GM23338 (cell line): Measurements from ENCODE around the gene SAPCD1. TPM values are rescaled to one million over a fixed set of nuclear protein-coding genes. Genes with fewer than 3 reads are reported as not detected.
A peak's percentile ranks its signal among the peaks of the same experiment; 100 is the strongest.

Source experiments
- ATAC-seq: fragments of 200-7000 bp; cut with Tn5 transposase; 3 replicates; pipeline ENCODE4 v1.9.1; 2020
- DNase-seq: peaks from one replicate; pipeline ENCODE4 v3.0.0-alpha.2; 2015; ENCODE audit warnings: low spot score
- H2AFZ ChIP-seq: fragments of 200-600 bp; sonication (generic); 2 replicates; pipeline ENCODE4 v1.8.0; 2016; ENCODE audit warnings: antibody characterized with exemption, mild to moderate bottlenecking, moderate library complexity
- H3F3A ChIP-seq: fragments of 200-600 bp; sonication (generic); replicated peaks from 2 replicates; pipeline ENCODE4 v1.8.0; 2017; ENCODE audit warnings: antibody characterized with exemption, mixed run types, low read depth
- H3K27ac ChIP-seq: fragments of 200-600 bp; sonication (generic); 2 replicates; pipeline ENCODE4 v1.6.1; 2016; ENCODE audit warnings: low read depth
- H3K27me3 ChIP-seq: fragments of 200-600 bp; sonication (generic); 2 replicates; pipeline ENCODE4 v1.8.0; 2016; ENCODE audit warnings: mild to moderate bottlenecking, mixed run types, moderate library complexity; ENCODE audit not compliant: insufficient read depth
- H3K36me3 ChIP-seq: fragments of 200-600 bp; sonication (generic); 2 replicates; pipeline ENCODE4 v1.8.0; 2016; ENCODE audit warnings: mild to moderate bottlenecking; ENCODE audit not compliant: insufficient read depth
- H3K4me1 ChIP-seq: fragments of 200-600 bp; sonication (generic); 2 replicates; pipeline ENCODE4 v1.8.0; 2016; ENCODE audit warnings: mild to moderate bottlenecking, moderate library complexity; ENCODE audit not compliant: insufficient read depth
- H3K4me2 ChIP-seq: fragments of 200-600 bp; sonication (generic); 2 replicates; pipeline ENCODE4 v1.7.1; 2017; ENCODE audit warnings: mixed run types
- H3K4me3 ChIP-seq: fragments of 200-600 bp; sonication (generic); 2 replicates; pipeline ENCODE4 v1.6.1; 2016; ENCODE audit warnings: mixed run types
- H3K79me2 ChIP-seq: fragments of 200-600 bp; sonication (generic); replicated peaks from 2 replicates; pipeline ENCODE4 v1.8.0; 2017; ENCODE audit warnings: mild to moderate bottlenecking; ENCODE audit not compliant: insufficient read depth
- H3K9me2 ChIP-seq: fragments of 200-600 bp; sonication (generic); 2 replicates; pipeline ENCODE4 v1.8.0; 2017; ENCODE audit not compliant: insufficient read depth
- H4K20me1 ChIP-seq: fragments of 200-600 bp; sonication (generic); replicated peaks from 2 replicates; pipeline ENCODE4 v1.8.0; 2017; ENCODE audit warnings: mild to moderate bottlenecking; ENCODE audit not compliant: insufficient read depth
- H3K27ac Mint-ChIP-seq: 2 replicates; pipeline ENCODE4 v1.8.0; 2020; ENCODE audit warnings: inconsistent platforms, mild to moderate bottlenecking, moderate library complexity, mixed read lengths
- H3K27me3 Mint-ChIP-seq: 3 replicates; pipeline ENCODE4 v1.8.0; 2022; ENCODE audit warnings: low read depth, mild to moderate bottlenecking, moderate library complexity, mixed read lengths, inconsistent platforms; ENCODE audit not compliant: insufficient read depth, poor library complexity
- H3K36me3 Mint-ChIP-seq: 3 replicates; pipeline ENCODE4 v1.8.0; 2021; ENCODE audit warnings: low read depth, mild to moderate bottlenecking, inconsistent platforms, moderate library complexity, mixed read lengths
- H3K4me1 Mint-ChIP-seq: 3 replicates; pipeline ENCODE4 v1.8.0; 2020; ENCODE audit warnings: mild to moderate bottlenecking, inconsistent platforms, mixed read lengths
- H3K4me3 Mint-ChIP-seq: 3 replicates; pipeline ENCODE4 v1.8.0; 2021; ENCODE audit warnings: moderate library complexity, mild to moderate bottlenecking, inconsistent platforms, mixed read lengths
- H3K9me3 Mint-ChIP-seq: 3 replicates; pipeline ENCODE4 v1.8.0; 2020; ENCODE audit warnings: moderate library complexity, mild to moderate bottlenecking, inconsistent platforms, mixed read lengths
- CREB1 ChIP-seq: fragments of 250-450 bp; sonication (Bioruptor Pico); IDR thresholded peaks from 2 replicates; pipeline ENCODE4 v1.5.0; 2020; ENCODE audit warnings: low read depth, mild to moderate bottlenecking, moderate library complexity
- CTCF ChIP-seq, 2 experiments: fragments of 200-600 bp in 1 of 2; sonication (generic) in 1 of 2; conservative IDR thresholded peaks; 2 replicates each; pipeline versions ENCODE4 v1.5.1 to v1.6.1; 2016 to 2017; ENCODE audit warnings: antibody characterized with exemption in 2 of 2, low read depth in 2 of 2, mild to moderate bottlenecking in 2 of 2, moderate library complexity in 1 of 2
- ETS1 ChIP-seq: IDR thresholded peaks from 2 replicates; pipeline ENCODE4 v1.6.1; 2016; ENCODE audit warnings: antibody characterized with exemption
- EZH2 ChIP-seq: fragments of 200-600 bp; sonication (generic); IDR thresholded peaks from one replicate; pipeline ENCODE4 v1.8.0; 2017; ENCODE audit warnings: antibody characterized with exemption, mild to moderate bottlenecking, low read depth; ENCODE audit not compliant: unreplicated experiment
- EZH2phosphoT487 ChIP-seq: fragments of 200-600 bp; sonication (generic); IDR thresholded peaks from one replicate; pipeline ENCODE4 v1.8.1; 2018; ENCODE audit warnings: antibody characterized with exemption; ENCODE audit not compliant: unreplicated experiment
- JUNB ChIP-seq: IDR thresholded peaks from one replicate; pipeline ENCODE4 v1.6.1; 2016; ENCODE audit warnings: antibody characterized with exemption; ENCODE audit not compliant: unreplicated experiment
- NANOG ChIP-seq: IDR thresholded peaks from 2 replicates; pipeline ENCODE4 v1.6.1; 2016; ENCODE audit warnings: antibody characterized with exemption, borderline replicate concordance
- POLR2AphosphoS5 ChIP-seq: IDR thresholded peaks from 2 replicates; pipeline ENCODE4 v1.6.1; 2016; ENCODE audit warnings: antibody characterized with exemption, low read depth
- REST ChIP-seq: IDR thresholded peaks from one replicate; pipeline ENCODE4 v1.6.1; 2018; ENCODE audit warnings: antibody characterized with exemption; ENCODE audit not compliant: unreplicated experiment
- STAT1 ChIP-seq: IDR thresholded peaks from one replicate; pipeline ENCODE4 v1.6.1; 2016; ENCODE audit warnings: antibody characterized with exemption; ENCODE audit not compliant: unreplicated experiment
- ZNF114 ChIP-seq: fragments of 250-450 bp; sonication (Bioruptor Pico); IDR thresholded peaks from 2 replicates; pipeline ENCODE4 v1.5.0; 2020; ENCODE audit warnings: mild to moderate bottlenecking, moderate library complexity
- ZNF331 ChIP-seq: fragments of 250-450 bp; sonication (Bioruptor Pico); IDR thresholded peaks from 2 replicates; pipeline ENCODE4 v1.5.0; 2020; ENCODE audit warnings: low read depth, mild to moderate bottlenecking, moderate library complexity
- ZNF462 ChIP-seq: fragments of 250-450 bp; sonication (Bioruptor Pico); IDR thresholded peaks from 2 replicates; pipeline ENCODE4 v1.5.0; 2020; ENCODE audit warnings: mild to moderate bottlenecking, moderate library complexity
- polyA plus RNA-seq: library from polyadenylated mRNA; unstranded; fragments of >200 nt; fragmentation: Nextera tagmentation; extraction: Ambion mirVana; gene quantifications from 2 replicates; pipeline ENCODE4 v1.2.1, GENCODE V29; 2016
- total RNA-seq: library from RNA; depleted of rRNA; stranded (reverse); fragments of >200 nt; shearing (Covaris generic); gene quantifications from 2 replicates; pipeline ENCODE4 v1.2.3, GENCODE V29; 2014

SAPCD1 gene
- total and polyA plus RNA-seq, 2 experiments from 2014 or later = 3.9 to 5.0 TPM

GRCh38 chr6:31733734-31734133, 28.7 kb upstream of the SAPCD1 start:
- Histone ChIP-seq H3K79me2 (peaks cover 27% of the 10 kb centered on the region), H3K4me3 (no peak overlapping the region), H3K36me3 (peaks cover 29% of the 10 kb centered on the region), H3K27me3 (peaks cover 3% of the 10 kb centered on the region; the same call in 1 of the 2 replicates), H3K4me2 (no peak overlapping the region), H2AFZ (no peak overlapping the region), H3K27ac (no peak overlapping the region), H3F3A (peaks cover 62% of the 10 kb centered on the region), H3K9me2 (no peaks in the 10 kb centered on the region), H3K4me1 (peaks cover 42% of the 10 kb centered on the region), H4K20me1 (peaks cover 11% of the 10 kb centered on the region; the same call in 1 of the 2 replicates)
- Mint-ChIP-seq H3K27ac (no peak overlapping the region; the same call in 1 of the 2 replicates), H3K4me1 (peaks cover 49% of the 10 kb centered on the region), H3K4me3 (peak overlapping the region; percentile 92; the same call in 1 of the 3 replicates), H3K36me3 (peaks cover 42% of the 10 kb centered on the region), H3K9me3 (no peaks in the 10 kb centered on the region), H3K27me3 (peaks cover 29% of the 10 kb centered on the region)
- TF ChIP-seq NANOG (no peak), POLR2AphosphoS5 (no peak), ZNF114 (CRISPR knock-in tag) (no peak), EZH2 (no peak), STAT1 (no peak), ZNF331 (CRISPR knock-in tag) (no peak), JUNB (no peak), ZNF462 (no peak), EZH2phosphoT487 (no peak), CREB1 (CRISPR knock-in tag) (no peak), REST (no peak), CTCF (conservative IDR thresholded peaks at IDR 0.05; ENCODE audit: low read depth in 2 of 2) (no peak), ETS1 (no peak)
- DNase-seq (no peak), ATAC-seq (no peak)
